Measurements from ENCODE around the gene AADACL2. TPM values are rescaled to one million over a fixed set of nuclear protein-coding genes. Genes with fewer than 3 reads are reported as not detected.

The AADACL2 gene
- total and polyA plus RNA-seq, 2 donors (not counting 1 experiment from before 2014, with no cell fraction given): not detected

DNA sequence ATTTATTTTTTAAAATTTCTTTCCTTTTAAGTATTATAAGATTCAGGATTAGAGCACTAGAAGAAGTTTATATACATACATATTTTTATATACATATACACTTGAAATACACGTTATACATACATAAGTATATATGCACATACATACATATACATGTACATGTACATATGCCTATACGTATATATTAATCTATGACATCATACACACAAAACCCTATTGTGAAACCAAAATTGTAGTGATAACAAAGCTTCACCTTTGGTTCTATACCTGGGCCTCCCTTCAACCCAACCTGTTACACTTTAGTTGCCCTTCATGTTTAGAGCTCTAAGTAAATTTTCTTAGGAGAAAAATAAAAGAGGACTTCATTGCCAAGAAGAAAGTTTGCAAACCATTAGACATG lies 17.0 kb downstream of the AADACL2 start:
- CTCF ChIA-PET: no interaction called here
- H3K4me3 ChIP-seq (ENCODE audit: control extremely low read depth in 1 of 5, extremely low read depth in 1 of 5, insufficient read depth in 1 of 5, low read depth in 2 of 5, low read length in 4 of 5): no peak overlapping the region
- POLR2A ChIA-PET: no interaction called here
- intact Hi-C loops (cut with micrococcal nuclease): no loop called here
- no peaks in the 10 kb centered on the region for H3K27me3 ChIP-seq (replicated peaks in 1 of 4; ENCODE audit: control extremely low read depth in 1 of 4, control insufficient read depth in 3 of 4, insufficient read depth in 4 of 4, low read length in 3 of 4)
- H3K79me2 ChIP-seq (ENCODE audit: control insufficient read depth, insufficient read depth, low read length): no peaks in the 10 kb centered on the region
- H3K36me3 ChIP-seq (replicated peaks in 1 of 2; ENCODE audit: control extremely low read depth in 1 of 2, control insufficient read depth in 1 of 2, extremely low read depth in 1 of 2, insufficient read depth in 2 of 2, low read length in 1 of 2): no peaks in the 10 kb centered on the region
- Mint-ChIP-seq H3K4me3 (no peak overlapping the region), H3K27ac (no peak overlapping the region), H3K27me3 (peaks cover 3% of the 10 kb centered on the region), H3K4me1 (no peaks in the 10 kb centered on the region), H3K9me3 (ENCODE audit: insufficient read depth) (peaks cover 4% of the 10 kb centered on the region)
- H3K27ac ChIP-seq (ENCODE audit: low read length in 2 of 2): no peak overlapping the region
- no peak for DNase-seq
- WGBS (ENCODE audit: insufficient coverage): 83% methylated on average over 1 of the region's 2 CpGs
- no peak for ATAC-seq (ENCODE audit: low read depth)
- no peak overlapping the region for H2AFZ ChIP-seq (ENCODE audit: insufficient read depth, low read depth, low read length, poor library complexity, severe bottlenecking)
- H3K9ac ChIP-seq (ENCODE audit: low read length): no peak overlapping the region
- TF ChIP-seq EZH2 (IDR thresholded peaks at IDR 0.05; ENCODE audit: borderline replicate concordance, insufficient read depth, low read depth, low read length, poor library complexity, severe bottlenecking): no peak
- peaks cover 0 to 2% (median 0%) of the 10 kb centered on the region in 3 donors for H3K9me3 ChIP-seq (ENCODE audit: control extremely low read depth in 1 of 3, control insufficient read depth in 2 of 3, insufficient read depth in 1 of 3, low read length in 2 of 3)
- no peaks in the 10 kb centered on the region for H3K4me1 ChIP-seq (ENCODE audit: control insufficient read depth in 2 of 2, insufficient read depth in 2 of 2, low read length in 2 of 2)
- no peaks in the 10 kb centered on the region for H4K20me1 ChIP-seq (ENCODE audit: control insufficient read depth, insufficient read depth, low read length, poor library complexity, severe bottlenecking)
- H3K4me2 ChIP-seq (replicated peaks; ENCODE audit: low read depth, low read length, poor library complexity, severe bottlenecking): no peak overlapping the region

DNA sequence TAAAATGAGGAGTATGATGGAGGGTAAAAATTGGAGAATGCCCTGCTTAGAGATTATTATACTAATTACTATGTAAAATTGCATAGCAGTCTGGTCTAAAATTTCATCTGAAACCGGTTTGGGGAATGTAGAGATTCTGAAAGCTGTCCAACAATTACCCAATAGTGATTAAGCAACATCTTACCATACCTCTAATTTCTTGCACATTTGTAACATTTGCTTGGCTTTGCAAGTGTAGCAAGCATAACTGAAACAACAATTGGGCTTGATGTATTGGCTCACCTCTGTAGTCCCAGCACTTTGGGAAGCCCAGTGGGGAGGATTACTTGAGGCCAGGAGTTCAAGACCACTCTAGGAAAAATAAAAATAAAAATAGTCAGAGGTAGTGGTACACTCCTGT lies 17.4 kb downstream of the AADACL2 start:
- Histone ChIP-seq H3K9ac (ENCODE audit: low read length) (no peak overlapping the region), H3K4me3 (ENCODE audit: control extremely low read depth in 1 of 5, extremely low read depth in 1 of 5, insufficient read depth in 1 of 5, low read depth in 2 of 5, low read length in 4 of 5) (no peak overlapping the region), H3K36me3 (replicated peaks in 1 of 2; ENCODE audit: control extremely low read depth in 1 of 2, control insufficient read depth in 1 of 2, extremely low read depth in 1 of 2, insufficient read depth in 2 of 2, low read length in 1 of 2) (no peaks in the 10 kb centered on the region), H3K27me3 (replicated peaks in 1 of 4; ENCODE audit: control extremely low read depth in 1 of 4, control insufficient read depth in 3 of 4, insufficient read depth in 4 of 4, low read length in 3 of 4) (no peaks in the 10 kb centered on the region), H4K20me1 (ENCODE audit: control insufficient read depth, insufficient read depth, low read length, poor library complexity, severe bottlenecking) (no peaks in the 10 kb centered on the region), H2AFZ (ENCODE audit: insufficient read depth, low read depth, low read length, poor library complexity, severe bottlenecking) (no peak overlapping the region), H3K4me1 (ENCODE audit: control insufficient read depth in 2 of 2, insufficient read depth in 2 of 2, low read length in 2 of 2) (no peaks in the 10 kb centered on the region), H3K4me2 (replicated peaks; ENCODE audit: low read depth, low read length, poor library complexity, severe bottlenecking) (no peak overlapping the region), H3K79me2 (ENCODE audit: control insufficient read depth, insufficient read depth, low read length) (no peaks in the 10 kb centered on the region), H3K27ac (ENCODE audit: low read length in 2 of 2) (no peak overlapping the region), H3K9me3 (ENCODE audit: control extremely low read depth in 1 of 3, control insufficient read depth in 2 of 3, insufficient read depth in 1 of 3, low read length in 2 of 3) (peaks cover 0 to 2% (median 0%) of the 10 kb centered on the region in 3 donors)
- ChIA-PET CTCF (no interaction called here), POLR2A (no interaction called here)
- Mint-ChIP-seq H3K27ac (no peak overlapping the region), H3K27me3 (peaks cover 3% of the 10 kb centered on the region), H3K4me1 (no peaks in the 10 kb centered on the region), H3K9me3 (ENCODE audit: insufficient read depth) (peaks cover 4% of the 10 kb centered on the region), H3K4me3 (no peak overlapping the region)
- intact Hi-C loops (cut with micrococcal nuclease): no loop called here
- DNase-seq (no peak), ATAC-seq (ENCODE audit: low read depth) (no peak)
- no CpG with 5 or more reads among the region's 1 CpG for WGBS (ENCODE audit: insufficient coverage)
- TF ChIP-seq, protein P1, sequence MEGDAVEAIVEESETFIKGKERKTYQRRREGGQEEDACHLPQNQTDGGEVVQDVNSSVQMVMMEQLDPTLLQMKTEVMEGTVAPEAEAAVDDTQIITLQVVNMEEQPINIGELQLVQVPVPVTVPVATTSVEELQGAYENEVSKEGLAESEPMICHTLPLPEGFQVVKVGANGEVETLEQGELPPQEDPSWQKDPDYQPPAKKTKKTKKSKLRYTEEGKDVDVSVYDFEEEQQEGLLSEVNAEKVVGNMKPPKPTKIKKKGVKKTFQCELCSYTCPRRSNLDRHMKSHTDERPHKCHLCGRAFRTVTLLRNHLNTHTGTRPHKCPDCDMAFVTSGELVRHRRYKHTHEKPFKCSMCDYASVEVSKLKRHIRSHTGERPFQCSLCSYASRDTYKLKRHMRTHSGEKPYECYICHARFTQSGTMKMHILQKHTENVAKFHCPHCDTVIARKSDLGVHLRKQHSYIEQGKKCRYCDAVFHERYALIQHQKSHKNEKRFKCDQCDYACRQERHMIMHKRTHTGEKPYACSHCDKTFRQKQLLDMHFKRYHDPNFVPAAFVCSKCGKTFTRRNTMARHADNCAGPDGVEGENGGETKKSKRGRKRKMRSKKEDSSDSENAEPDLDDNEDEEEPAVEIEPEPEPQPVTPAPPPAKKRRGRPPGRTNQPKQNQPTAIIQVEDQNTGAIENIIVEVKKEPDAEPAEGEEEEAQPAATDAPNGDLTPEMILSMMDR (IDR thresholded peaks at IDR 0.05): no peak
- no peak for TF ChIP-seq EZH2 (IDR thresholded peaks at IDR 0.05; ENCODE audit: borderline replicate concordance, insufficient read depth, low read depth, low read length, poor library complexity, severe bottlenecking)

Data from B cell (primary cell).